GM12872 (cell line): Measurements from ENCODE around the gene RTN4IP1.

Source experiments
- CTCF ChIP-seq: IDR thresholded peaks from 3 replicates; pipeline ENCODE4 v1.5.1; 2011; ENCODE audit warnings: low read depth, mild to moderate bottlenecking, low read length, moderate library complexity; ENCODE audit not compliant: insufficient read depth

Gene RTN4IP1

GRCh38 chr6:106639812-106640211 is 10.5 kb upstream of the RTN4IP1 start:
- TF ChIP-seq CTCF = no peak

GRCh38 chr6:106637717-106638341 is 8.5 kb upstream of the RTN4IP1 start:
- no peak for TF ChIP-seq CTCF

- no peak for TF ChIP-seq CTCF
Measured at GRCh38 chr6:106637051-106637716, 7.9 kb upstream of the RTN4IP1 start.

- TF ChIP-seq CTCF = no peak
Measured at GRCh38 chr6:106634565-106634964, 5.3 kb upstream of the RTN4IP1 start.

GRCh38 chr6:106631346-106631745 is 2.0 kb upstream of the RTN4IP1 start:
- no peak for TF ChIP-seq CTCF

- TF ChIP-seq CTCF = no peak
Measured at GRCh38 chr6:106630366-106630765, 1.1 kb upstream of the RTN4IP1 start.

- no peak for TF ChIP-seq CTCF
Measured at GRCh38 chr6:106629859-106630163, 513 bp upstream of the RTN4IP1 start.
